KG1 (cell line): ENCODE results near the gene SYPL2.
"Not testable (repeated sequence)": the region's sequence is repeated elsewhere in the genome, so short reads cannot be mapped to it uniquely, and the experiment has no call there.

Experiments
- DNase-seq: peaks from one replicate; lab custom pipeline; 2025; lab: John Stamatoyannopoulos, UW

SYPL2 gene

GRCh38 chr1:109466452-109467300, at the start of gene SYPL2:
SYPL2 (plus strand) TSS chr1:109466546; CDS start chr1:109466844, 298 bp downstream.
- no peak for DNase-seq

GRCh38 chr1:109423498-109423897, 42.8 kb upstream of the SYPL2 start:
- DNase-seq, result no peak

- peak; percentile 63 for DNase-seq
Measured at GRCh38 chr1:109425391-109426280, 40.7 kb upstream of the SYPL2 start.

GRCh38 chr1:109426281-109427170, 39.8 kb upstream of the SYPL2 start, which contains the start of gene PSMA5:
PSMA5 (minus strand) TSS chr1:109426448; CDS start chr1:109426330, 118 bp downstream.
- DNase-seq, result peak; percentile 96

- no peak for DNase-seq
Measured at GRCh38 chr1:109427171-109427467, 39.2 kb upstream of the SYPL2 start.

- no peak for DNase-seq
Measured at GRCh38 chr1:109432336-109432735, 34.0 kb upstream of the SYPL2 start.

- DNase-seq, result no peak
Measured at GRCh38 chr1:109433322-109433721, 33.0 kb upstream of the SYPL2 start.

GRCh38 chr1:109434484-109434883, 31.9 kb upstream of the SYPL2 start:
- no peak for DNase-seq

- DNase-seq, result no peak
Measured at GRCh38 chr1:109438798-109439297, 27.5 kb upstream of the SYPL2 start.

GRCh38 chr1:109441069-109441468, 25.3 kb upstream of the SYPL2 start:
- no peak for DNase-seq

- DNase-seq, result no peak
Measured at GRCh38 chr1:109443476-109443875, 22.9 kb upstream of the SYPL2 start.

- DNase-seq, result no peak
Measured at GRCh38 chr1:109444346-109444745, 22.0 kb upstream of the SYPL2 start.

- not testable (repeated sequence) for DNase-seq
Measured at GRCh38 chr1:109445949-109446695, 20.2 kb upstream of the SYPL2 start.

GRCh38 chr1:109447524-109447923, 18.8 kb upstream of the SYPL2 start:
- no peak for DNase-seq

GRCh38 chr1:109454497-109455133, 11.7 kb upstream of the SYPL2 start:
- DNase-seq, result no peak

GRCh38 chr1:109457819-109458218, 8.5 kb upstream of the SYPL2 start:
- no peak for DNase-seq

- DNase-seq, result no peak
Measured at GRCh38 chr1:109466125-109466451, 258 bp upstream of the SYPL2 start.

- DNase-seq, result no peak
Measured at GRCh38 chr1:109467301-109467777, 993 bp downstream of the SYPL2 start.

- no peak for DNase-seq
Measured at GRCh38 chr1:109468061-109468460, 1.7 kb downstream of the SYPL2 start.

GRCh38 chr1:109468903-109469302, 2.6 kb downstream of the SYPL2 start:
- no peak for DNase-seq

- DNase-seq, result no peak
Measured at GRCh38 chr1:109470245-109470644, 3.9 kb downstream of the SYPL2 start.
